SJSA1 (cell line): ENCODE data around the gene HS3ST5. TPM values are rescaled to one million over a fixed set of nuclear protein-coding genes. Genes with fewer than 3 reads are reported as not detected.

ENCODE experiments used
- DNase-seq, 2 experiments: peaks; one replicate each; pipeline ENCODE4 v3.0.0-alpha.2; 2015 to 2020; ENCODE audit warnings: low spot score in 2 of 2, low read depth in 1 of 2
- H3K27ac ChIP-seq: fragments of 250-450 bp; sonication (Bioruptor Pico); 2 replicates; pipeline ENCODE4 v1.5.1; 2020; ENCODE audit warnings: mild to moderate bottlenecking, moderate library complexity
- H3K27me3 ChIP-seq: fragments of 250-450 bp; sonication (Bioruptor Pico); replicated peaks from 2 replicates; pipeline ENCODE4 v1.5.1; 2020; ENCODE audit warnings: mild to moderate bottlenecking, moderate library complexity
- H3K36me3 ChIP-seq: fragments of 250-450 bp; sonication (Bioruptor Pico); 2 replicates; pipeline ENCODE4 v1.5.1; 2020; ENCODE audit warnings: mild to moderate bottlenecking
- H3K4me1 ChIP-seq: fragments of 250-450 bp; sonication (Bioruptor Pico); replicated peaks from 2 replicates; pipeline ENCODE4 v1.6.1; 2021; ENCODE audit warnings: mild to moderate bottlenecking
- H3K4me3 ChIP-seq: fragments of 250-450 bp; sonication (Bioruptor Pico); 2 replicates; pipeline ENCODE4 v1.5.1; 2020; ENCODE audit warnings: mild to moderate bottlenecking
- H3K9me3 ChIP-seq: fragments of 250-450 bp; sonication (Bioruptor Pico); replicated peaks from 2 replicates; pipeline ENCODE4 v1.5.1; 2020; ENCODE audit warnings: mild to moderate bottlenecking
- total RNA-seq: library from RNA; depleted of rRNA; stranded (reverse); fragments of >200 nt; shearing (Covaris generic); gene quantifications from 2 replicates; pipeline ENCODE4 v1.2.3, GENCODE V29; 2014

The HS3ST5 gene
- total RNA-seq, 1 experiment from 2014 or later, result 2.9 TPM

GRCh38 chr6:114312931-114313330 is 29.9 kb downstream of the HS3ST5 start:
- Histone ChIP-seq H3K36me3 (no peaks in the 10 kb centered on the region; the same call in 1 of the 2 replicates), H3K9me3 (no peaks in the 10 kb centered on the region), H3K27ac (no peak overlapping the region), H3K4me1 (no peaks in the 10 kb centered on the region), H3K27me3 (no peaks in the 10 kb centered on the region), H3K4me3 (no peak overlapping the region)
- no peak for DNase-seq

GRCh38 chr6:114310053-114310452 is 32.8 kb downstream of the HS3ST5 start:
- no peaks in the 10 kb centered on the region for H3K27me3 ChIP-seq
- peaks cover 5% of the 10 kb centered on the region for H3K36me3 ChIP-seq
- DNase-seq, result no peak
- no peak overlapping the region for H3K4me3 ChIP-seq
- H3K4me1 ChIP-seq, result no peaks in the 10 kb centered on the region
- H3K27ac ChIP-seq, result no peak overlapping the region
- H3K9me3 ChIP-seq, result peaks cover 6% of the 10 kb centered on the region; the same call in 1 of the 2 replicates

GRCh38 chr6:114304304-114304887 is 38.4 kb downstream of the HS3ST5 start:
- H3K4me1 ChIP-seq, result no peaks in the 10 kb centered on the region
- no peaks in the 10 kb centered on the region for H3K27me3 ChIP-seq
- H3K4me3 ChIP-seq, result no peak overlapping the region
- H3K27ac ChIP-seq, result no peak overlapping the region
- H3K36me3 ChIP-seq, result peaks cover 5% of the 10 kb centered on the region
- H3K9me3 ChIP-seq, result peaks cover 6% of the 10 kb centered on the region; the same call in 1 of the 2 replicates
- DNase-seq, result peak in 1 of 2 experiments; percentile 24

DNA sequence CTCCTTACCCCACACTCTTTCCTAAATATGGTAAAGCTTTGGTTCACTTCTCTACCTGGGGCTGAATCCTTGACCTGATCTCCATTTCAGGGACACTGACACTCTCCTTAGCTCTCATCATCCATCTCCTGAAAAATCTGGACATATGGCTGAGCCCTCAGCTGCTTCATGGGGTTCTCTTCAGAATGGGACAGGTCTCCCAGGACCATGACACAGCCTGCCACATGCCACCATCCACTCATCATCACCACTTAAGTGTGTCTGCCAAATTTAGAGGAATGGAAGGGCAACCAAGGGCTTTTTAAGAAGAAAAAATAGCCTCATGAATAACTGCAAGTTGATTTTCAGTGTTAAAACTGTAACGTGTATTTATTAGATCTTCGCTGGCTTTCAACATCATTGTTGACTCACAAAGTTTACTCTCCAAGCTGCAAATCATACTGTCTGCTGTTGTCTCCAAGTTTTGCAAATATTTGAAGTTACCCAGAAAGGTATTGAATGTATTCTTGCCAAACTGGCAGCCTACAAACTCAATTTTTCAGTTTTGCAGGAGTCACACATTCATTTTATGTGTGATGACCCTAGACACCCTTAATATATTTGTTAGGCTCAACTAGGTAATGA is 41.1 kb downstream of the HS3ST5 start:
- Histone ChIP-seq H3K4me3 (no peak overlapping the region), H3K27ac (no peak overlapping the region), H3K36me3 (peaks cover 5% of the 10 kb centered on the region), H3K4me1 (no peaks in the 10 kb centered on the region), H3K27me3 (no peaks in the 10 kb centered on the region), H3K9me3 (peaks cover 6% of the 10 kb centered on the region; the same call in 1 of the 2 replicates)
- DNase-seq, result no peak

- Histone ChIP-seq H3K4me1 (no peaks in the 10 kb centered on the region), H3K36me3 (no peaks in the 10 kb centered on the region), H3K4me3 (no peak overlapping the region), H3K27ac (no peak overlapping the region), H3K9me3 (no peaks in the 10 kb centered on the region), H3K27me3 (no peaks in the 10 kb centered on the region)
- DNase-seq, result no peak
These were observed 45.7 kb downstream of the HS3ST5 start for GRCh38 chr6:114297135-114297534.

- no peaks in the 10 kb centered on the region for H3K9me3 ChIP-seq
- no peak for DNase-seq
- H3K36me3 ChIP-seq, result no peaks in the 10 kb centered on the region
- no peak overlapping the region for H3K27ac ChIP-seq
- H3K4me3 ChIP-seq, result no peak overlapping the region
- no peaks in the 10 kb centered on the region for H3K27me3 ChIP-seq
- no peaks in the 10 kb centered on the region for H3K4me1 ChIP-seq
These were observed 50.4 kb downstream of the HS3ST5 start for GRCh38 chr6:114292431-114292830.

DNA sequence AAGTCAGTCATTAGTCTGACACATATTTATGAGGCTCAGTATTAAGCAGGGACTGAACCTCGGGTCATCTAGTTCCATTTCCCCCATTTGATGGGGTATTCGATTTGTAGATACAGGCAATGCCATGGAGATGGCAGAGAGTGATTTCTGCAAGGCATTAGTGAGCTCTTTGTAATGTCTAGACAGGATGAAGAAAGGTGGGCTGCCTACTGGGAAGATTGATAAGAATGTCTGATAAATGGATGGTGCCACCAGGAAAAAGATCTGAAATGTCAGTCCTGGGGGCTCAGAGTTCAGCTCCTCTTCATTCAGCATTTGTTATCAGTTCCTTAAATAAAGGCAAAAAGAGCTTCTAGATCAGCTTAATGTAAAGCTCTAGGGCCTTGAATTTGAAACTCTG is 51.4 kb downstream of the HS3ST5 start:
- no peak for DNase-seq
- Histone ChIP-seq H3K36me3 (no peaks in the 10 kb centered on the region), H3K27ac (no peak overlapping the region), H3K4me1 (no peaks in the 10 kb centered on the region), H3K9me3 (no peaks in the 10 kb centered on the region), H3K27me3 (no peaks in the 10 kb centered on the region), H3K4me3 (no peak overlapping the region)

GRCh38 chr6:114290864-114291263 is 52.0 kb downstream of the HS3ST5 start:
- H3K4me3 ChIP-seq, result no peak overlapping the region
- H3K27me3 ChIP-seq, result no peaks in the 10 kb centered on the region
- no peaks in the 10 kb centered on the region for H3K9me3 ChIP-seq
- no peaks in the 10 kb centered on the region for H3K4me1 ChIP-seq
- DNase-seq, result no peak
- H3K27ac ChIP-seq, result no peak overlapping the region
- no peaks in the 10 kb centered on the region for H3K36me3 ChIP-seq

DNA sequence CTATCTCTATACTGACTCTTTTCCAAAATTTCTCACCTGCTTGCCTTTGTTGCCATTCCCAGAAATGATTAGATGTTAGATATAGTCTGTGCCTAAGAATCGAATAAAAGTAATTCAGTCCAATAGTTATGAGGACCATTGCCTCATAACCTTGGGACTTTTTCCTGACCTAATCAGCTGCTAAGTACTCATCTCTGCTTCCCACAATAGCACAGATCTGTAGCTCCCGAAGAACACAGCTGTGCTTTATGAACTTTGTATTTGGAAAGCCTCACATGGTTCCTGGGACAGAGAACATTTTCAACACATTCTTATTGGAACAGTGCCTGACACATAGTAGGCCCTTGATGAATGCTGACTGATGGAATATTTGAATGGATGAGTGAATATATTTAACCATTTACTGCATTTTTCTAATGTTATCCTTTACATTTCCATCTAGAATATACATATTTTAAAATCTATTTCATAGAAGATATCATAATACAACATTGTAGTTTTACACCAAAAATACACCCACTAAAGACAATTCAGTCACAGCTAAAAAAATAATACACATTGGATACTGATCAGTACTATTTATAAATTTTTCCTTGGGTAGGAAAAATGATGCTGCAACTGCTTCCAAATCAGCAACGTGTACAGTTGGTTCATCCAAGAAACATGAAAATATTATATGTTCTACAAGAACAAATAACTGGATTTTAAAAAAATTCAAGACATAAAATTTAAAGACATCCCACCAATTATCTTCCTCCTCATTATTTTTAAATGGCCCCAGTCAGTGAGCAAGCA is 53.9 kb downstream of the HS3ST5 start:
- Histone ChIP-seq H3K27me3 (no peaks in the 10 kb centered on the region), H3K4me3 (no peak overlapping the region), H3K36me3 (no peaks in the 10 kb centered on the region), H3K4me1 (no peaks in the 10 kb centered on the region), H3K27ac (no peak overlapping the region), H3K9me3 (no peaks in the 10 kb centered on the region)
- DNase-seq, result no peak

DNA sequence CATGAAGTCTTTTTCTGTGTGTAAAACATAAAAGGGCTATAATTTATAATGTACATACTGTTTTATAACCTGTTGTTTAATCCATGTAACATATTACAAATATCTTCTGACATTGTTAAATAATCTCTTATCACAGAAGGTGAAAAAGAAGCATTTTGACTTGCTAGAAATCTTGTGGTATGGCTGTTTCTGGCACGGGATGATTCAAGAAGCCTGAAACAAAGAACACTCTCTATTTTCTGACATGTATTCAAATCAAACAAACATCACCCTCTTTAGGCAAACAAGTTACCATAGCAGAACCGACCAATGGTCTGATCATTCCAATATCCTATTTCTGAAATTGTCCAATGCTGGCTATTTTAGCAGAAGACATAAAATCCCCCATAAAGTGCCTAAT is 55.4 kb downstream of the HS3ST5 start:
- Histone ChIP-seq H3K4me1 (no peaks in the 10 kb centered on the region), H3K9me3 (no peaks in the 10 kb centered on the region)
- DNase-seq, result no peak

GRCh38 chr6:114286211-114286610 is 56.6 kb downstream of the HS3ST5 start:
- Histone ChIP-seq H3K4me3 (no peak overlapping the region), H3K36me3 (0 out of 2 replicates have a peak, but pooled peaks cover 2% of the 10 kb centered on the region), H3K4me1 (no peaks in the 10 kb centered on the region), H3K9me3 (no peaks in the 10 kb centered on the region), H3K27me3 (no peaks in the 10 kb centered on the region), H3K27ac (no peak overlapping the region)
- DNase-seq, result no peak

More for the DNA sequence above, 55.4 kb downstream of the HS3ST5 start:
- no peak overlapping the region for H3K27ac ChIP-seq
- no peak overlapping the region for H3K4me3 ChIP-seq
- H3K36me3 ChIP-seq, result 0 out of 2 replicates have a peak, but pooled peaks cover 2% of the 10 kb centered on the region
- H3K27me3 ChIP-seq, result no peaks in the 10 kb centered on the region

- H3K36me3 ChIP-seq, result 0 out of 2 replicates have a peak, but pooled peaks cover 2% of the 10 kb centered on the region
- H3K4me1 ChIP-seq, result no peaks in the 10 kb centered on the region
- H3K4me3 ChIP-seq, result no peak overlapping the region
- H3K27ac ChIP-seq, result no peak overlapping the region
- no peak for DNase-seq
- H3K27me3 ChIP-seq, result no peaks in the 10 kb centered on the region
- no peaks in the 10 kb centered on the region for H3K9me3 ChIP-seq
These were observed 58.5 kb downstream of the HS3ST5 start for GRCh38 chr6:114284281-114284680.

- no peak for DNase-seq
- no peaks in the 10 kb centered on the region for H3K27me3 ChIP-seq
- H3K9me3 ChIP-seq, result no peaks in the 10 kb centered on the region
- no peak overlapping the region for H3K4me3 ChIP-seq
- H3K27ac ChIP-seq, result no peak overlapping the region
- 0 out of 2 replicates have a peak, but pooled peaks cover 2% of the 10 kb centered on the region for H3K36me3 ChIP-seq
- H3K4me1 ChIP-seq, result no peaks in the 10 kb centered on the region; the same call in 1 of the 2 replicates
These were observed 60.5 kb downstream of the HS3ST5 start for GRCh38 chr6:114282292-114282691.

- no peak for DNase-seq
- no peaks in the 10 kb centered on the region for H3K9me3 ChIP-seq
- H3K4me1 ChIP-seq, result peaks cover 6% of the 10 kb centered on the region
- no peaks in the 10 kb centered on the region for H3K27me3 ChIP-seq
- no peak overlapping the region for H3K27ac ChIP-seq
- no peak overlapping the region for H3K4me3 ChIP-seq
- H3K36me3 ChIP-seq, result 0 out of 2 replicates have a peak, but pooled peaks cover 2% of the 10 kb centered on the region
These were observed 61.3 kb downstream of the HS3ST5 start for GRCh38 chr6:114281496-114281895.
